MM.1S (cell line): ENCODE data around the gene GEMIN5.

Experiments
- DNase-seq: peaks from one replicate; pipeline ENCODE4 v3.0.0-alpha.2; 2015
- H2AFZ ChIP-seq: fragments of 300-600 bp; sonication (generic); 2 replicates; pipeline ENCODE4 v1.6.0; 2016; ENCODE audit warnings: antibody characterized with exemption, low read length
- H3F3A ChIP-seq: fragments of 300-600 bp; sonication (generic); 2 replicates; pipeline ENCODE4 v1.6.1; 2016; ENCODE audit warnings: mild to moderate bottlenecking, antibody characterized with exemption, low read length, moderate library complexity, mixed read lengths; ENCODE audit not compliant: insufficient read depth
- H3K27ac ChIP-seq: fragments of 300-600 bp; sonication (generic); 2 replicates; pipeline ENCODE4 v1.5.1; 2016; ENCODE audit warnings: mild to moderate bottlenecking, low read length
- H3K27me3 ChIP-seq: fragments of 300-600 bp; sonication (generic); replicated peaks from 2 replicates; pipeline ENCODE4 v1.6.0; 2016; ENCODE audit warnings: low read length; ENCODE audit not compliant: insufficient read depth
- H3K36me3 ChIP-seq: fragments of 300-600 bp; sonication (generic); replicated peaks from 2 replicates; pipeline ENCODE4 v1.6.1; 2016; ENCODE audit warnings: mild to moderate bottlenecking, low read length, mixed read lengths; ENCODE audit not compliant: insufficient read depth
- H3K4me1 ChIP-seq: fragments of 300-600 bp; sonication (generic); 2 replicates; pipeline ENCODE4 v1.6.1; 2016; ENCODE audit warnings: low read length, mixed read lengths
- H3K4me2 ChIP-seq: fragments of 300-600 bp; sonication (generic); 2 replicates; pipeline ENCODE4 v1.6.0; 2016; ENCODE audit warnings: low read depth, low read length
- H3K4me3 ChIP-seq: fragments of 300-600 bp; sonication (generic); 2 replicates; pipeline ENCODE4 v1.5.1; 2016; ENCODE audit warnings: low read length, mixed read lengths
- H3K79me2 ChIP-seq: fragments of 300-600 bp; sonication (generic); 2 replicates; pipeline ENCODE4 v1.6.1; 2016; ENCODE audit warnings: mixed run types, low read length, mixed read lengths
- H3K9ac ChIP-seq: fragments of 300-600 bp; sonication (generic); 2 replicates; pipeline ENCODE4 v1.6.1; 2016; ENCODE audit warnings: low read length, mixed read lengths
- H3K9me2 ChIP-seq: fragments of 300-600 bp; sonication (generic); replicated peaks from 2 replicates; pipeline ENCODE4 v1.6.1; 2016; ENCODE audit warnings: mild to moderate bottlenecking, low read length, mixed read lengths; ENCODE audit not compliant: insufficient read depth
- H3K9me3 ChIP-seq: fragments of 300-600 bp; sonication (generic); replicated peaks from 2 replicates; pipeline ENCODE4 v1.6.1; 2016; ENCODE audit warnings: mild to moderate bottlenecking, low read length, mixed read lengths; ENCODE audit not compliant: insufficient read depth
- H4K20me1 ChIP-seq: fragments of 300-600 bp; sonication (generic); 2 replicates; pipeline ENCODE4 v1.6.1; 2016; ENCODE audit warnings: mild to moderate bottlenecking, low read length, moderate library complexity, mixed read lengths; ENCODE audit not compliant: insufficient read depth
- CTCF ChIP-seq: fragments of 300-600 bp; sonication (generic); IDR thresholded peaks from 2 replicates; pipeline ENCODE4 v1.5.1; 2016; ENCODE audit warnings: antibody characterized with exemption, low read length, mixed read lengths
- EZH2 ChIP-seq: fragments of 300-600 bp; sonication (generic); optimal IDR thresholded peaks from 2 replicates; pipeline ENCODE3; 2017; ENCODE audit warnings: low read depth, mild to moderate bottlenecking, antibody characterized with exemption, low read length, mixed read lengths
- EZH2phosphoT487 ChIP-seq: fragments of 300-600 bp; sonication (generic); IDR thresholded peaks from 2 replicates; pipeline ENCODE4 v1.6.1; 2018; ENCODE audit warnings: antibody characterized with exemption, low read length

GEMIN5 gene

GRCh38 chr5:154844809-154845208, 93.2 kb downstream of the GEMIN5 start:
- no peaks in the 10 kb centered on the region for H4K20me1 ChIP-seq
- no peak overlapping the region for H2AFZ ChIP-seq
- DNase-seq: no peak
- no peaks in the 10 kb centered on the region for H3K9me2 ChIP-seq
- no peak overlapping the region for H3K9ac ChIP-seq
- no peaks in the 10 kb centered on the region for H3F3A ChIP-seq
- no peaks in the 10 kb centered on the region for H3K27me3 ChIP-seq
- no peak overlapping the region for H3K4me2 ChIP-seq
- no peak overlapping the region for H3K27ac ChIP-seq
- no peaks in the 10 kb centered on the region for H3K36me3 ChIP-seq
- no peaks in the 10 kb centered on the region for H3K79me2 ChIP-seq
- no peaks in the 10 kb centered on the region for H3K4me1 ChIP-seq
- TF ChIP-seq EZH2 (no peak), EZH2phosphoT487 (no peak), CTCF (no peak)
- H3K9me3 ChIP-seq: no peaks in the 10 kb centered on the region
- H3K4me3 ChIP-seq: no peak overlapping the region

GRCh38 chr5:154842689-154843530, 95.1 kb downstream of the GEMIN5 start:
- Histone ChIP-seq H2AFZ (no peak overlapping the region), H3K79me2 (no peaks in the 10 kb centered on the region), H3F3A (no peaks in the 10 kb centered on the region), H3K4me1 (no peaks in the 10 kb centered on the region), H3K9ac (no peak overlapping the region), H3K4me3 (no peak overlapping the region), H3K27me3 (no peaks in the 10 kb centered on the region), H3K9me3 (no peaks in the 10 kb centered on the region), H3K9me2 (no peaks in the 10 kb centered on the region), H3K27ac (no peak overlapping the region), H3K36me3 (no peaks in the 10 kb centered on the region), H4K20me1 (no peaks in the 10 kb centered on the region), H3K4me2 (no peak overlapping the region)
- DNase-seq: no peak
- TF ChIP-seq EZH2 (no peak), EZH2phosphoT487 (no peak), CTCF (no peak)

- Histone ChIP-seq H3F3A (no peaks in the 10 kb centered on the region), H3K9me3 (no peaks in the 10 kb centered on the region), H3K79me2 (no peaks in the 10 kb centered on the region), H3K9ac (no peak overlapping the region), H3K27me3 (no peaks in the 10 kb centered on the region), H3K4me1 (no peaks in the 10 kb centered on the region), H3K9me2 (no peaks in the 10 kb centered on the region), H3K36me3 (no peaks in the 10 kb centered on the region), H4K20me1 (no peaks in the 10 kb centered on the region), H2AFZ (no peak overlapping the region), H3K4me3 (no peak overlapping the region), H3K4me2 (no peak overlapping the region), H3K27ac (no peak overlapping the region)
- no peak for DNase-seq
- TF ChIP-seq EZH2phosphoT487: no peak
- TF ChIP-seq EZH2: no peak
- no peak for TF ChIP-seq CTCF
Measured at GRCh38 chr5:154841273-154841661, 96.7 kb downstream of the GEMIN5 start.
